Measurements from ENCODE around the gene FGF5.

GRCh38 chr4:80259817-80260216 is 6.6 kb upstream of the FGF5 start:
- no peak for TF ChIP-seq CTCF (conservative IDR thresholded peaks at IDR 0.05; ENCODE audit: low read depth, low read length)
- no peak for TF ChIP-seq EZH2 (IDR thresholded peaks at IDR 0.05; ENCODE audit: low read length, unreplicated experiment)
